ENCODE data around the gene SPIB.
"Not testable (repeated sequence)": the region's sequence is repeated elsewhere in the genome, so short reads cannot be mapped to it uniquely, and the experiment has no call there.

- TF ChIP-seq CTCF (IDR thresholded peaks at IDR 0.05; ENCODE audit: low read depth, low read length, poor library complexity, severe bottlenecking); EZH2phosphoT487 (IDR thresholded peaks at IDR 0.05; ENCODE audit: borderline replicate concordance, low read length): not testable (repeated sequence)
Measured at GRCh38 chr19:50390952-50391351, 27.8 kb upstream of the SPIB start.
